GM12872 (cell line): ENCODE measurements around the gene PNPLA2.

Experiments used
- CTCF ChIP-seq: IDR thresholded peaks from 3 replicates; pipeline ENCODE4 v1.5.1; 2011; ENCODE audit warnings: low read depth, mild to moderate bottlenecking, low read length, moderate library complexity; ENCODE audit not compliant: insufficient read depth

The PNPLA2 gene

GRCh38 chr11:826227-826621, 7.5 kb downstream of the PNPLA2 start:
- TF ChIP-seq CTCF: no peak

- TF ChIP-seq CTCF: no peak
Observed at GRCh38 chr11:826836-827145, 8.1 kb downstream of the PNPLA2 start.

GRCh38 chr11:827146-827896, 8.6 kb downstream of the PNPLA2 start:
- no peak for TF ChIP-seq CTCF

- TF ChIP-seq CTCF: no peak
Observed at GRCh38 chr11:827897-828192, 9.1 kb downstream of the PNPLA2 start, which contains the start of gene CRACR2B. TSS of gene CRACR2B (plus strand) at chr11:827919. CDS start at chr11:828608, 689 bp downstream.

GRCh38 chr11:828506-829175, 9.9 kb downstream of the PNPLA2 start:
- no peak for TF ChIP-seq CTCF

- no peak for TF ChIP-seq CTCF
Observed at GRCh38 chr11:829176-829846, 10.6 kb downstream of the PNPLA2 start.

- no peak for TF ChIP-seq CTCF
Observed at GRCh38 chr11:829847-830294, 11.2 kb downstream of the PNPLA2 start.
